Activated CD8-positive, alpha-beta T cell treated with anti-CD3 and anti-CD28 coated beads, Interleukin-2, amount 10 ng/mL, durations not matched to agents 7 days and 5 days (primary cell): ENCODE results near the gene MCFD2. TPM values are rescaled to one million over a fixed set of nuclear protein-coding genes. Genes with fewer than 3 reads are reported as not detected.
A peak's percentile ranks its signal among the peaks of the same experiment; 100 is the strongest.
"Not testable (repeated sequence)": the region's sequence is repeated elsewhere in the genome, so short reads cannot be mapped to it uniquely, and the experiment has no call there.

Source experiments
- ATAC-seq: fragments of 150-1000 bp; cut with Tn5 transposase; one replicate; pipeline ENCODE4 v1.10.0; 2021; ENCODE audit warnings: moderate library complexity
- CTCF ChIA-PET: fragments of 350-600 bp; sonication (Branson Sonifier 250); formaldehyde crosslinking; loops from one replicate; lab custom pipeline; 2021; ENCODE audit warnings: antibody characterized with exemption; lab: Charles Lee
- POLR2A ChIA-PET: fragments of 350-600 bp; sonication (Branson Sonifier 250); formaldehyde crosslinking; loops from one replicate; lab custom pipeline; 2021; ENCODE audit warnings: antibody characterized with exemption; lab: Charles Lee
- DNase-seq: peaks from one replicate; pipeline ENCODE4 v3.0.0-alpha.2; 2020
- H3K27ac Mint-ChIP-seq: one replicate; pipeline ENCODE4 v1.8.0; 2021; ENCODE audit warnings: mild to moderate bottlenecking, mixed read lengths
- H3K27me3 Mint-ChIP-seq: one replicate; pipeline ENCODE4 v1.8.0; 2021; ENCODE audit warnings: low read depth, mixed read lengths
- H3K36me3 Mint-ChIP-seq: one replicate; pipeline ENCODE4 v1.8.0; 2021; ENCODE audit warnings: low read depth, mixed read lengths
- H3K4me1 Mint-ChIP-seq: one replicate; pipeline ENCODE4 v1.8.0; 2021; ENCODE audit warnings: low read depth, mixed read lengths
- H3K4me3 Mint-ChIP-seq: one replicate; pipeline ENCODE4 v1.8.0; 2021; ENCODE audit warnings: mild to moderate bottlenecking, mixed read lengths
- H3K9me3 Mint-ChIP-seq: one replicate; pipeline ENCODE4 v1.8.0; 2022; ENCODE audit warnings: mixed read lengths; ENCODE audit not compliant: insufficient read depth
- total RNA-seq, 2 experiments: library from RNA; stranded (reverse); gene quantifications; one replicate each; pipeline ENCODE4 v1.2.3, GENCODE V29; 2021

The MCFD2 gene
- total RNA-seq, 2 experiments from 2014 or later, result 41.7 to 44.3 TPM

DNA sequence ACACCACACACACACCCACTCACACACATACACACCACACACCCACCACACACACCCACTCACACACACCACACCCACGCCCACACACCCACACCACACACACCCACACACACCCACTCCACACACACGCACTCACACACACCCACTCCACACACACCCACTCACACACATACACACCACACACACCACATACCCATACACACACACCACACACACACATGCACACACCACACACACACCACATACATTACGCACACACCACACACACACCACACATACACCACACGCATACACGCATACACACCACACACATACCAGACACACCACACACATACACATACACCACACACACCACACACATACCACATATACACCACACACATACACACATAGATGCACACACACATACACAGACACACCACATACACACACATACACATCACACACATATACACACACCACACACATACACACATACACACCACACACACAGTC is 37.9 kb downstream of the MCFD2 start:
- CTCF ChIA-PET, result interaction anchor here (0.7 to 1.2 kb wide), 2 partner anchors 11 to 78 kb away, joined by 3 read pairs; no protein-coding TSS in a partner anchor

DNA sequence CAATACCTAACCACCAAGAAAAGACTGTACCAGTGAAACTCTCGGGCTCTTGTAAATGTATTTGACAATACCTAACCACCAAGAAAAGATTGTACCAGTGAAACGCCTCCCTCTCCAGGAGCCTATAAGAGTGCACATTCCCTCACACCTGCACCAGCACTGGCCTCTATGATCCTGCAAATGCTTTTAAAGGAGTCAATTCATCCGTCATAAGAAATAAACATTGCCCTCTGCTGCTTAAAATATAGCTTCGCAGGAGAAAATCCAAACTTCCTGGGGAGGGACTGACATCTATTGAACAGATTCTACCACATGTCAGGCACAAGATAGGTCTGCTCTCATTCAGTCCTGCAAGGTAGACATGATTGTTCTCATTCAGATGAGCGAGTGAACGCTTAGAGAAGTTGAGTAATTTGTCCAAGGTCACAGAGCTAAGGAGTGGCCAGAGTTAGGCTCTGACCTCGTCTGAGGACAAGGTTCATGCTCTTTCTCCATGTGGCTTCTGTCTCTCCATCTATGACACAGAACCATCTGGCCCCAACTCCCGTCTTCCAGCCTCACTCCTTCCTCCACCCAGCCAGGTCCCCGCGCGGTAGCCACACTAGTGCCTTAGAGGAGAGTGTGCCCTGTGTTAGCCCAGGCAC is 38.7 kb downstream of the MCFD2 start:
- ChIA-PET CTCF (interaction anchor here (0.6 to 1.2 kb wide), 5 partner anchors 12 to 176 kb away, joined by 3 to 4 read pairs (median 3); no protein-coding TSS in a partner anchor), POLR2A (no interaction called here)
- no peak overlapping the region for H3K27ac Mint-ChIP-seq
- no peaks in the 10 kb centered on the region for H3K9me3 Mint-ChIP-seq
- peaks cover 5% of the 10 kb centered on the region for H3K27me3 Mint-ChIP-seq
- no peak overlapping the region for H3K4me3 Mint-ChIP-seq
- no peaks in the 10 kb centered on the region for H3K36me3 Mint-ChIP-seq
- DNase-seq, result no peak
- ATAC-seq, result peak; percentile 70
- H3K4me1 Mint-ChIP-seq, result no peaks in the 10 kb centered on the region

More for the DNA sequence above, 37.9 kb downstream of the MCFD2 start:
- Mint-ChIP-seq H3K4me1 (no peaks in the 10 kb centered on the region), H3K36me3 (no peaks in the 10 kb centered on the region), H3K27me3 (peaks cover 5% of the 10 kb centered on the region), H3K9me3 (no peaks in the 10 kb centered on the region), H3K4me3 (no peak overlapping the region), H3K27ac (no peak overlapping the region)
- DNase-seq, result no peak
- POLR2A ChIA-PET, result no interaction called here
- no peak for ATAC-seq

DNA sequence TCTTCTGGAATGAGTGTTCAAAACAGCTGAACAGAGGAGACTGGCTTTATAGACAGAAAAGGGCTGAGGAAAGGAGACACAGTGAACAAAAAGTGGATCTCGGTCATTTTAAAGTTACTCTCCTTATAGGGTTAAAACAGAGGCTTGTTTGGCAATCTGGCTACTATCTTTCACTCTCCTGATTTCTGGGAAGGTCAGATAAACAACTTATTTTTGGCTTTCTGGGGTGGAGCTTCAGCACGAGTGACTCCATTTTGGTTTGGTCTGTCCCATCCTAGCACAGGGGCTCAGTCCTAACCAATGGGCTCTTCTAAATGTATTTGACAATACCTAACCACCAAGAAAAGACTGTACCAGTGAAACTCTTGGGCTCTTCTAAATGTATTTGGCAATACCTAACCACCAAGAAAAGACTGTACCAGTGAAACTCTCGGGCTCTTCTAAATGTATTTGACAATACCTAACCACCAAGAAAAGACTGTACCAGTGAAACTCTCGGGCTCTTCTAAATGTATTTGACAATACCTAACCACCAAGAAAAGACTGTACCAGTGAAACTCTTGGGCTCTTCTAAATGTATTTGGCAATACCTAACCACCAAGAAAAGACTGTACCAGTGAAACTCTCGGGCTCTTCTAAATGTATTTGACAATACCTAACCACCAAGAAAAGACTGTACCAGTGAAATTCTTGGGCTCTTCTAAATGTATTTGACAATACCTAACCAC is 39.5 kb downstream of the MCFD2 start:
- ATAC-seq, H3K9me3 Mint-ChIP-seq, H3K36me3 Mint-ChIP-seq, H3K4me3 Mint-ChIP-seq, H3K27ac Mint-ChIP-seq, H3K27me3 Mint-ChIP-seq, H3K4me1 Mint-ChIP-seq, POLR2A ChIA-PET, DNase-seq: not testable (repeated sequence)
- CTCF ChIA-PET, result interaction anchor here (0.8 to 1.7 kb wide), 6 partner anchors 11 to 219 kb away, joined by 3 to 5 read pairs (median 4); no protein-coding TSS in a partner anchor

DNA sequence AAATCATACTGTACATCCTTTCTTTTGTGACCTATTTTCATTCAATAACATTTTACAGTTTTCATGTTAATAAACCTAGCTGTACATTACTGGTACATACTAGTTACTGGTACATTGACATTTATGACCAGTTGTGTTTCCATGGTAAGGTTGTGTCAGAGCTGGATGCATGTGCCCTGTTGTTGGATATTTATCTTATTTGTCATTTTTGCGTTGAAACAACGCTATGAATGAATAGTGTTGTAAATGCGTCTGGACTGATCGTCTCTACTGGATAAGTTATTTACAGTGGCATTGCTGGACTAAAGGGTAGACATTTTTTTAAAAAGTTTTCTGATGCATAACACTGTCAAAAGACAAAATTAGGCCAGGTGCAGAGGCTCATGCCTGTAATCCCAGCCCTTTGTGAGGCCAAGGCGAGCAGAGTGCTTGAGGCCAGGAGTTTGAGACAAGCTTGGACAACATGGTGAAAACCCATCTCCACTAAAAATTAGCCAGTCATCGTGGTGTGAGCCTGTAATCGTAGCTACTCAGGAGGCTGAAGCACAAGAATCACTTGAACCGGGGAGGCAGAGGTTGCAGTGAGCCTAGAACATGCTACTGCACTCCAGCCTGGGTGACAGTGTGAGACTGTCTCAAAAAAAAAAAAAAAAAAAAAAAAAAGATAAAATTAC is 40.2 kb downstream of the MCFD2 start:
- CTCF ChIA-PET, result interaction anchor here (1.4 to 1.7 kb wide), 3 partner anchors 11 to 218 kb away, joined by 4 to 5 read pairs (median 4); no protein-coding TSS in a partner anchor
- no peak for DNase-seq
- no peak for ATAC-seq
- H3K4me3 Mint-ChIP-seq, result no peak overlapping the region
- H3K9me3 Mint-ChIP-seq, result no peaks in the 10 kb centered on the region
- no peak overlapping the region for H3K27ac Mint-ChIP-seq
- H3K4me1 Mint-ChIP-seq, result no peaks in the 10 kb centered on the region
- H3K27me3 Mint-ChIP-seq, result peaks cover 5% of the 10 kb centered on the region
- no peaks in the 10 kb centered on the region for H3K36me3 Mint-ChIP-seq
- POLR2A ChIA-PET, result no interaction called here

DNA sequence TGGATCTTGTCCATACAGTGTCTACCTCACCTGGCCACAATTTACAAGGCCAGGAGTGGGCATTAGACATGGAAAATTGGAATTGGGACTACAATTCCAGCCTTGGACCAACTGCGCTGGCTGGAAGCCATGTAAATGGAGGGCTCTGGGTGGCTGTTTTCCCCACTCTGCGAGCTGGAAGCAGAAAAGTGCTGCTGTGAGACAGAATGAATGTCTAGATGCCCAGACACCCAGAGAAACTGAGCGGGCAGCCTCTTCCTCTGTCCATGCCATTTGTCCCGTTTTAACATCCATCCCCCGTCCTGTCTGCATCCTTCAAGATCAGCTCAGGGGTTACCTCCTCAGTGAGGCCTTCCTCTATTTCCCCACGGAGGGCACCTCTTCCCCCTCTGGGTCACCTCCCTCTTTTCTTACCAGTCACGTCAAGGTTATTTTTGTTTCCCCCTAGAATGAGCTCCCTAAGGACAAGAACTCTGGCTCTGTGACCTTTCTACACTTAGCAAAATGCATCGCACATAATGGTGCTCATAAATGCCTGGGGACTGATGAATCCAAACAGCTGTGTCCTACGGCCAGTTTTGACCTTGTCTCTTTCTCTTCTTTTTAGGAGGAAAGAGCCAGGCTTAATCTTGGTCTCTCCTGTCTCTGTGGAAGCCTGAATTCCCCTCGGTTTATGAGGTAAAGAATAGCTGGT is 41.2 kb downstream of the MCFD2 start:
- H3K27ac Mint-ChIP-seq, result no peak overlapping the region
- H3K27me3 Mint-ChIP-seq, result peaks cover 5% of the 10 kb centered on the region
- H3K9me3 Mint-ChIP-seq, result no peaks in the 10 kb centered on the region
- H3K4me1 Mint-ChIP-seq, result no peaks in the 10 kb centered on the region
- CTCF ChIA-PET, result interaction anchor here (1.4 to 1.7 kb wide), 3 partner anchors 12 to 217 kb away, joined by 4 to 5 read pairs (median 4); no protein-coding TSS in a partner anchor
- no peak overlapping the region for H3K4me3 Mint-ChIP-seq
- POLR2A ChIA-PET, result no interaction called here
- ATAC-seq (no peak), DNase-seq (no peak)
- H3K36me3 Mint-ChIP-seq, result no peaks in the 10 kb centered on the region

DNA sequence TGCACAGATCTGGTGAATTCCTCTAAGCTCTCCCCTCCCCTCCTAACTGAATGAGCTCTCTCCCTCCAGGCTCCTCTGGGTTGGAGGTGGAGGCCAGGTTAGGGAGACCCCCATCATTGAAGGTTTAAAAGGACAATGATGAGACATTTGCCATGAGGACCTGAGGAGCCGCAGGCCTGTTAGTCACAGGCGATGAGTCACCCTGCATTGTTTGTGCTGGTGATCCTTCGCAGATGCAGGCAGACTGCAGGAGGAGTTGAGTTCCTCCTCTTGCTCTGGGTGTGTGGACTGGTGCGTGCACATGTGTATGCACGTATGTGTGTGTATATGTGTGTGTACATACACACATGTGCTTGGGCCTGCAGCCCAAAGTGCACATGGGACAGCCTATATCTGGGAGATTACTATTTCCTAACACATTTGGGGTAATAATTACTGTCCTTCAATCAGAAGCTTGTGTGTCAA is 42.0 kb downstream of the MCFD2 start:
- no peak overlapping the region for H3K4me3 Mint-ChIP-seq
- DNase-seq, result no peak
- peaks cover 5% of the 10 kb centered on the region for H3K27me3 Mint-ChIP-seq
- no peaks in the 10 kb centered on the region for H3K36me3 Mint-ChIP-seq
- ChIA-PET POLR2A (interaction anchor here (0.6 kb wide), 1 partner anchor 717 kb away, joined by 3 read pairs; no protein-coding TSS in a partner anchor), CTCF (no interaction called here)
- no peak for ATAC-seq
- no peak overlapping the region for H3K27ac Mint-ChIP-seq
- no peaks in the 10 kb centered on the region for H3K9me3 Mint-ChIP-seq
- no peaks in the 10 kb centered on the region for H3K4me1 Mint-ChIP-seq

DNA sequence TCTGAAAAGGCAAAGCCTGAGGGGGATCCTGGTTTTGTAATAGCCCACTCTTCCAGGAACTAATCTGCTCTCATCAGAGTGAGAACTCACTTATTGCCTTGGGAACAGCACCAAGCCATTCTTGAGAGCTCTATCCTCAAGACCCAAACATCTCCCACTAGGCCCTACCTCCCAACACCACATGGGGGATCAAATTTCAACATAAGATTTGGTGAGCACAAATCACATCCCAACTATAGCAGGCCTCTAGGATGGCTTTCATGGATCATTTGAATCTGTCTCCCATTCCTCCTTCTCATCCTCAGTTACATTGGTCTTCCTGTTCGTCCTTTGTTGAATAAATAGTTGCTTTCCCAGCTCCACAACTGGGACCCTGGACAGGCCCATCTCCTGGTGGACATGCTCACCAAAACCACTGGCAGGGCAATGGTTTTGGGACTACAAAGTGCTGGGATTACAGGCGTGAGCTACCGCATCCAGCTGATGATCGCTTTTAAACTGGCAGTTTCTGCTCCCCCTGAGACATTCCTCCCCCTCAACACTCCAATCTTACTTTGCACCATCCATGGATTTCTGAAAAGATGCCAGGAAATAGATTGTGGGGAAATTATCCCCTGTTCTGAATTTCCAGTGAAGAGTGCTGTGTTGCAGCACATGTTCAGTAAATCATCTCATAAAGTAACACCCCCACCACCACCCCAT is 42.6 kb downstream of the MCFD2 start:
- H3K4me3 Mint-ChIP-seq, result no peak overlapping the region
- POLR2A ChIA-PET, result interaction anchor here (0.6 to 1.2 kb wide), 3 partner anchors 13 to 716 kb away, joined by 3 read pairs; no protein-coding TSS in a partner anchor
- peaks cover 5% of the 10 kb centered on the region for H3K27me3 Mint-ChIP-seq
- H3K27ac Mint-ChIP-seq, result no peak overlapping the region
- no peak for ATAC-seq
- no peaks in the 10 kb centered on the region for H3K9me3 Mint-ChIP-seq
- DNase-seq, result no peak
- H3K36me3 Mint-ChIP-seq, result no peaks in the 10 kb centered on the region
- H3K4me1 Mint-ChIP-seq, result no peaks in the 10 kb centered on the region
- CTCF ChIA-PET, result no interaction called here

DNA sequence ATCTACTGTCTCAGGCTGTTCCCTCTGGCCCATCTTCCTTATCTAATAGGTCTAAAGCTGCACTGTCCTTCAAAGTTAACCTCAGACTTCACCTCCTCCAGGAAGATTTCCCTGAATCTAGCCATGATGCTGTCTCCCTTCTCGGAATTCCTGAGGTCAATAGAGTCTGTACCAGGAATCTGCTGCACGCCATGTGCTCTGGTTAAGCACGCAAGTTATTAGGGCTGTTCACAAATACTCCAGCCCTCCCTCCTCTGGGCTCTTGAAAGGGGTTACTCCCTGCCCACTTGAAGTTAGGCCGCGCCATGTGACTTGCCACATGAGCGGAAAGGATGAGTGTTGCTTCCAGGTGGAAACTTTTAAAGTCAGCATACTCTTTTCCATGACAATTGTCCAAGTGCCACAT is 43.6 kb downstream of the MCFD2 start:
- POLR2A ChIA-PET, result interaction anchor here (0.7 to 1.2 kb wide), 2 partner anchors 12 to 58 kb away, joined by 3 read pairs; no protein-coding TSS in a partner anchor
- DNase-seq (no peak), ATAC-seq (no peak)
- CTCF ChIA-PET, result no interaction called here
- Mint-ChIP-seq H3K4me3 (no peak overlapping the region), H3K4me1 (no peaks in the 10 kb centered on the region), H3K27me3 (peaks cover 5% of the 10 kb centered on the region), H3K9me3 (no peaks in the 10 kb centered on the region), H3K27ac (no peak overlapping the region), H3K36me3 (no peaks in the 10 kb centered on the region)

DNA sequence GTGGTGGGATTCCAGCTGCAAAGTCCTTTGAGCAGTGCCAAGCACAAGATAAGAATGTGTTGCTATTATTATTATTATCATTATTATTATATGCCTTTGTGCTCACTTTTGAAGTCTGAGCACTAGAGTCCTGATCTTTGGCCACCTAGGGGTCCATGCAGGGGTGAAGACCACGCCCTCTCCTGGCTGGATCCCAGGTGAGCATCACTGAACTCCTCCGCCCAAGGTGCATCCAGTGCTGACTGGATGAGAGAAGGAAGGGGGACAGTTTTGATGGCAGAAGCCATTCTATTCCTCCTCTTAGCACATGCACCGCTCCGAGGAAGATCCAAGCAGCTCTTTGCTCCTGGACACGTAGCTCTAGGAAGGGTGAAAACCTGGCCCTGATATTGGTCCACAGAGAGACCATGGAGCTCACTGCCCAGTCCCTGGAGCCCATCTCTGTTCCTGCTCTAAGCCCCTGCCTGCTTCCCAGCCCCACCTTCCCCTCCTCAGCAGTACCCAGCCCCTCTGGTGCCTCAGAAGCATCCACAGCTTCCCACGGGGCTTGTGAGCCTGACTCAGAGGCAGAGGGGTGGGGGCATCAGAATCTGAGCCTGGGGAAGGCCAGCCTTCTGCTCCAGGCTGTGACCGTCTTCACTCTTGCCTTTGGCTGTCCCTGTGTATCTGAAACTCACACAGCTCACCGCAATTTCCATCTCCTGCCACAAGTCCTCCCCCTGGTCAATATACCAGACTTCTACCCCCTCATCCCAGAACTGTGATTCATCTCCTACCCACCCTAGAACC is 45.4 kb downstream of the MCFD2 start:
- no peak overlapping the region for H3K4me3 Mint-ChIP-seq
- H3K4me1 Mint-ChIP-seq, result no peaks in the 10 kb centered on the region
- ATAC-seq, result no peak
- ChIA-PET CTCF (no interaction called here), POLR2A (no interaction called here)
- H3K9me3 Mint-ChIP-seq, result peaks cover 12% of the 10 kb centered on the region
- H3K36me3 Mint-ChIP-seq, result no peaks in the 10 kb centered on the region
- DNase-seq, result no peak
- no peak overlapping the region for H3K27ac Mint-ChIP-seq
- H3K27me3 Mint-ChIP-seq, result peaks cover 1% of the 10 kb centered on the region

DNA sequence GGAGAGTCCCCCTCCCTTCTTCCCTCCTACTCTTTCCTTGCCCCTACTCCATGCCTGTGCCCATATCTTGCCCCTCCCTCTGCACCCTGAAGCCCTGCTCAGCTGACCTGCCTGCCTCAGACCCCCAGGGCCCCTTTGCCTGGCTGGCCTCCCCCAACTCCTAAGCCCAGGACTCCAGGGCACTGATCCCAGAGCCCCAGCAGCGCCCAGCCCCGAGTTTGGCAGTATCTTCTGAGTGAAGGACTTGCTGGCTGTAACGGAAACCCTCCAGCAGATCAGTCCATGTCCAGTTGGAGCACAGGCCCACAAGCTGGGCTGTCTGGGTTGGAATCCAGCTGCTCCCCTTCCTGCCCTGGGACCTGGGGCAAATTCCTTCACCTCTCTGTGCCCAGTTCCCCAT is 46.0 kb downstream of the MCFD2 start:
- CTCF ChIA-PET, result no interaction called here
- ATAC-seq (no peak), DNase-seq (no peak)
- H3K36me3 Mint-ChIP-seq, result no peaks in the 10 kb centered on the region
- no peak overlapping the region for H3K27ac Mint-ChIP-seq
- POLR2A ChIA-PET, result no interaction called here
- no peaks in the 10 kb centered on the region for H3K27me3 Mint-ChIP-seq
- peaks cover 18% of the 10 kb centered on the region for H3K9me3 Mint-ChIP-seq
- H3K4me3 Mint-ChIP-seq, result no peak overlapping the region
- no peaks in the 10 kb centered on the region for H3K4me1 Mint-ChIP-seq
